PC-3 (cell line): Measurements from ENCODE around the gene TELO2. TPM values are rescaled to one million over a fixed set of nuclear protein-coding genes. Genes with fewer than 3 reads are reported as not detected.

Experiments used
- ATAC-seq: fragments of 200-7000 bp; cut with Tn5 transposase; 2 replicates; pipeline ENCODE4 v1.9.1; 2020; ENCODE audit warnings: mild to moderate bottlenecking, moderate library complexity
- BruUV-seq: library from RNA; stranded (reverse); fragments of 400-500 nt; replicated peaks from 2 replicates; lab custom pipeline; 2021; lab: Mats Ljungman, UMichigan
- CTCF ChIA-PET: fragments of 300-600 bp; sonication (Branson Sonifier 250); formaldehyde crosslinking; loops from one replicate; lab custom pipeline; 2022; ENCODE audit warnings: antibody characterized with exemption; lab: Charles Lee
- POLR2A ChIA-PET: fragments of 300-600 bp; sonication (Branson Sonifier 250); formaldehyde crosslinking; loops from one replicate; lab custom pipeline; 2022; ENCODE audit warnings: antibody characterized with exemption; ENCODE audit not compliant: unreplicated experiment; lab: Charles Lee
- DNase-seq: peaks from one replicate; pipeline ENCODE4 v3.0.0-alpha.2; 2015
- H2AFZ ChIP-seq: fragments of 300-600 bp; sonication (generic); 2 replicates; pipeline ENCODE4 v1.6.0; 2016; ENCODE audit warnings: antibody characterized with exemption, low read length
- H3F3A ChIP-seq: fragments of 300-600 bp; sonication (generic); one replicate; pipeline ENCODE4 v1.6.0; 2017; ENCODE audit warnings: antibody characterized with exemption, low read length, control low read depth, mild to moderate bottlenecking; ENCODE audit not compliant: unreplicated experiment
- H3K27ac ChIP-seq: fragments of 300-600 bp; sonication (generic); 2 replicates; pipeline ENCODE4 v1.5.1; 2016; ENCODE audit warnings: mild to moderate bottlenecking, low read length
- H3K27me3 ChIP-seq: fragments of 300-600 bp; sonication (generic); 2 replicates; pipeline ENCODE4 v1.6.1; 2016; ENCODE audit warnings: low read length, mixed read lengths
- H3K36me3 ChIP-seq: fragments of 300-600 bp; sonication (generic); 2 replicates; pipeline ENCODE4 v1.6.1; 2016; ENCODE audit warnings: low read depth, mixed run types, low read length, mixed read lengths
- H3K4me1 ChIP-seq: fragments of 300-600 bp; sonication (generic); 2 replicates; pipeline ENCODE4 v1.5.1; 2016; ENCODE audit warnings: low read length; ENCODE audit not compliant: insufficient read depth
- H3K4me2 ChIP-seq: fragments of 300-600 bp; sonication (generic); 2 replicates; pipeline ENCODE4 v1.6.0; 2016; ENCODE audit warnings: low read length
- H3K4me3 ChIP-seq: fragments of 300-600 bp; sonication (generic); 2 replicates; pipeline ENCODE4 v1.5.1; 2016; ENCODE audit warnings: mild to moderate bottlenecking, low read length, mixed read lengths
- H3K79me2 ChIP-seq: fragments of 300-600 bp; sonication (generic); 2 replicates; pipeline ENCODE4 v1.6.1; 2017; ENCODE audit warnings: low read length, mixed read lengths
- H3K9ac ChIP-seq: fragments of 300-600 bp; sonication (generic); 2 replicates; pipeline ENCODE4 v1.6.0; 2016; ENCODE audit warnings: mild to moderate bottlenecking, low read length
- H3K9me2 ChIP-seq: fragments of 300-600 bp; sonication (generic); replicated peaks from 2 replicates; pipeline ENCODE4 v1.6.1; 2016; ENCODE audit warnings: mixed run types, low read length, mixed read lengths
- H3K9me3 ChIP-seq: fragments of 300-600 bp; sonication (generic); 2 replicates; pipeline ENCODE4 v1.6.1; 2016; ENCODE audit warnings: low read length, mixed read lengths
- H4K20me1 ChIP-seq: fragments of 300-600 bp; sonication (generic); 2 replicates; pipeline ENCODE4 v1.6.1; 2016; ENCODE audit warnings: low read length, mixed read lengths
- CTCF ChIP-seq: fragments of 300-600 bp; sonication (generic); conservative IDR thresholded peaks from 2 replicates; pipeline ENCODE4 v1.5.1; 2017; ENCODE audit warnings: antibody characterized with exemption, low read depth, mild to moderate bottlenecking, low read length
- EZH2 ChIP-seq: fragments of 300-600 bp; sonication (generic); IDR thresholded peaks from one replicate; pipeline ENCODE4 v1.6.1; 2017; ENCODE audit warnings: antibody characterized with exemption, mild to moderate bottlenecking, low read length; ENCODE audit not compliant: unreplicated experiment
- EZH2phosphoT487 ChIP-seq: fragments of 300-600 bp; sonication (generic); IDR thresholded peaks from 2 replicates; pipeline ENCODE4 v1.6.1; 2018; ENCODE audit warnings: mild to moderate bottlenecking, antibody characterized with exemption, low read length, borderline replicate concordance
- intact Hi-C: fragments of 100-400 bp; cut with micrococcal nuclease; formaldehyde crosslinking; loops from 2 replicates; pipeline ENCODE4 v1.9.0; 2023
- total RNA-seq: library from RNA; depleted of rRNA; stranded (reverse); fragments of >200 nt; gene quantifications from 2 replicates; pipeline ENCODE4 v1.2.3, GENCODE V29; 2014

Gene TELO2
- total RNA-seq, 1 experiment from 2014 or later = 37.8 TPM

GRCh38 chr16:1536601-1537000 is 43.4 kb downstream of the TELO2 start:
- no peak for ATAC-seq
- Histone ChIP-seq H2AFZ (no peak overlapping the region), H3K4me2 (no peak overlapping the region), H3K4me3 (no peak overlapping the region), H3K27ac (no peak overlapping the region), H3K9me2 (no peaks in the 10 kb centered on the region), H3K4me1 (no peaks in the 10 kb centered on the region), H3K9ac (no peak overlapping the region), H3F3A (no peaks in the 10 kb centered on the region), H3K36me3 (no peaks in the 10 kb centered on the region), H4K20me1 (no peaks in the 10 kb centered on the region), H3K27me3 (no peaks in the 10 kb centered on the region), H3K9me3 (no peaks in the 10 kb centered on the region), H3K79me2 (no peaks in the 10 kb centered on the region)
- ChIA-PET CTCF (no interaction called here), POLR2A (no interaction called here)
- intact Hi-C loops = no loop called here
- no peak for DNase-seq
- no TSS peak for BruUV-seq
- no peak for TF ChIP-seq EZH2
- no peak for TF ChIP-seq EZH2phosphoT487

- DNase-seq (no peak), ATAC-seq (no peak)
- CTCF ChIA-PET = no interaction called here
- no peaks in the 10 kb centered on the region for H3F3A ChIP-seq
- BruUV-seq = no TSS peak
- no peak overlapping the region for H2AFZ ChIP-seq
- H3K9ac ChIP-seq = no peak overlapping the region
- H3K4me2 ChIP-seq = no peak overlapping the region
- no peaks in the 10 kb centered on the region for H4K20me1 ChIP-seq
- H3K27ac ChIP-seq = no peak overlapping the region
- H3K9me3 ChIP-seq = no peaks in the 10 kb centered on the region
- POLR2A ChIA-PET = no interaction called here
- no peaks in the 10 kb centered on the region for H3K36me3 ChIP-seq
- peaks cover 2% of the 10 kb centered on the region; the same call in 1 of the 2 replicates for H3K4me1 ChIP-seq
- no peak overlapping the region for H3K4me3 ChIP-seq
- H3K27me3 ChIP-seq = no peaks in the 10 kb centered on the region
- H3K9me2 ChIP-seq = no peaks in the 10 kb centered on the region
- TF ChIP-seq CTCF = no peak
- no peak for TF ChIP-seq EZH2
- no peak for TF ChIP-seq EZH2phosphoT487
- intact Hi-C loops = no loop called here
- no peaks in the 10 kb centered on the region for H3K79me2 ChIP-seq
Observed at GRCh38 chr16:1537138-1537577, 44.0 kb downstream of the TELO2 start.

DNA sequence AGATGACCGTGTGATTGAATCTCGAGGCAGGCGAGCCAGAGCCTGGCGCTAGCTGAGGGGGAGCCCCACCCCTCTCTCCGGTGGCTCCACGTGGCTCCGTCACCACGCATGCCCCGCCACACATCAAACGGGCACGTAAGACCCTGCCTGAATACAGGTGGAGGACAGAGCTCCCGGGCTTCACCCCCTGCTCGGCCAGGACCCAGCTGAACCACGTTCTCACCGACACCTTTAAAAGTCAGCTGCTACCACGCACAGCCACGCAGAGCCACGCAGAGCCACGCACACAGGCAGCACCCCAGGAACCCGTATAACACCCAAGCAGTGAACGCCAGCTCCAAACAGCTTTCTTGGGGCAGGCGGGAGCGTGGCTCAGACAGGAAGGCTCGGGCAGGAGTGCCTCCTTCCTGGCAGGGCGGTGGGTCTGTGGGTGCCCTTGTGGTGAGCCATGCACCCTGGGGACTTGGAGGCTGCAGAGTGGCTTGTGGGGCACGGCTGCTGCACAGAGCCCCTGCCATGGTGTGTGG is 44.7 kb downstream of the TELO2 start:
- no TSS peak for BruUV-seq

More for the DNA sequence above, 44.7 kb downstream of the TELO2 start:
- Histone ChIP-seq H3K79me2 (no peaks in the 10 kb centered on the region), H3K27me3 (no peaks in the 10 kb centered on the region), H4K20me1 (no peaks in the 10 kb centered on the region), H3K36me3 (no peaks in the 10 kb centered on the region), H3K4me3 (no peak overlapping the region), H3F3A (no peaks in the 10 kb centered on the region), H3K9me3 (no peaks in the 10 kb centered on the region), H3K27ac (no peak overlapping the region), H3K4me2 (no peak overlapping the region), H3K9ac (no peak overlapping the region), H3K9me2 (no peaks in the 10 kb centered on the region), H2AFZ (no peak overlapping the region), H3K4me1 (peaks cover 9% of the 10 kb centered on the region)
- CTCF ChIA-PET = no interaction called here
- DNase-seq (no peak), ATAC-seq (no peak)
- intact Hi-C loops = no loop called here
- POLR2A ChIA-PET = no interaction called here
- TF ChIP-seq CTCF (no peak), EZH2 (no peak), EZH2phosphoT487 (no peak)
